Neuronal stem cell (in vitro differentiated cells): ENCODE results near the gene DHRS1.

Experiments used
- DNase-seq: peaks from one replicate; pipeline ENCODE4 v3.0.0-alpha.2; 2013; ENCODE audit warnings: low spot score
- H2AFZ ChIP-seq: one replicate; pipeline ENCODE4 v1.6.1; 2013; ENCODE audit warnings: mild to moderate bottlenecking, low read length, inconsistent platforms
- H2AK5ac ChIP-seq: 2 replicates; pipeline ENCODE4 v1.6.1; 2013; ENCODE audit warnings: low read depth, mild to moderate bottlenecking, inconsistent platforms, low read length, moderate library complexity, mixed read lengths
- H2BK120ac ChIP-seq: 2 replicates; pipeline ENCODE4 v1.6.1; 2013; ENCODE audit warnings: low read depth, mild to moderate bottlenecking, inconsistent platforms, low read length, moderate library complexity, mixed read lengths
- H2BK12ac ChIP-seq: one replicate; pipeline ENCODE4 v1.6.1; 2013; ENCODE audit warnings: low read length, inconsistent platforms
- H2BK15ac ChIP-seq: 2 replicates; pipeline ENCODE4 v1.6.1; 2013; ENCODE audit warnings: mild to moderate bottlenecking, low read length, inconsistent platforms, mixed read lengths
- H2BK5ac ChIP-seq: one replicate; pipeline ENCODE4 v1.6.1; 2013; ENCODE audit warnings: inconsistent platforms, mild to moderate bottlenecking, low read length, moderate library complexity
- H3K14ac ChIP-seq: one replicate; pipeline ENCODE4 v1.6.1; 2013; ENCODE audit warnings: low read length, inconsistent platforms
- H3K18ac ChIP-seq: 2 replicates; pipeline ENCODE4 v1.6.1; 2013; ENCODE audit warnings: low read length, inconsistent platforms
- H3K23ac ChIP-seq: 2 replicates; pipeline ENCODE4 v1.6.1; 2013; ENCODE audit warnings: low read depth, mild to moderate bottlenecking, mixed read lengths, low read length, inconsistent platforms; ENCODE audit not compliant: poor library complexity
- H3K27ac ChIP-seq: replicated peaks from 3 replicates; pipeline ENCODE4 v1.5.1; 2013; ENCODE audit warnings: low read length, inconsistent platforms
- H3K27me3 ChIP-seq, 3 experiments: 2 replicates each; pipeline ENCODE4 v1.6.1; 2013; ENCODE audit warnings: low read length in 3 of 3, mild to moderate bottlenecking in 2 of 3, inconsistent platforms in 1 of 3, low read depth in 1 of 3, mixed read lengths in 1 of 3, moderate library complexity in 1 of 3; ENCODE audit not compliant: control insufficient read depth in 3 of 3, insufficient read depth in 3 of 3
- H3K36me3 ChIP-seq, 2 donors: replicated peaks in 1 of 2; 2 replicates each; pipeline ENCODE4 v1.6.1; 2013; ENCODE audit warnings: low read length in 2 of 2; ENCODE audit not compliant: control insufficient read depth in 2 of 2, insufficient read depth in 2 of 2
- H3K4ac ChIP-seq: 2 replicates; pipeline ENCODE4 v1.6.1; 2013; ENCODE audit warnings: inconsistent platforms, mild to moderate bottlenecking, low read length, moderate library complexity
- H3K4me1 ChIP-seq, 2 donors: 1 replicate in 1 of 2; 2 replicates in 1 of 2; pipeline ENCODE4 v1.6.1; 2013; ENCODE audit warnings: low read length in 2 of 2, low read depth in 1 of 2; ENCODE audit not compliant: control insufficient read depth in 2 of 2, insufficient read depth in 1 of 2
- H3K4me2 ChIP-seq: one replicate; pipeline ENCODE4 v1.6.1; 2013; ENCODE audit warnings: mild to moderate bottlenecking, low read length, inconsistent platforms; ENCODE audit not compliant: insufficient read depth, poor library complexity, severe bottlenecking
- H3K4me3 ChIP-seq, 2 donors: 2 replicates each; pipeline ENCODE4 v1.5.1; 2013; ENCODE audit warnings: low read length in 2 of 2, mild to moderate bottlenecking in 2 of 2, inconsistent platforms in 1 of 2, moderate library complexity in 1 of 2
- H3K79me1 ChIP-seq: one replicate; pipeline ENCODE4 v1.6.1; 2013; ENCODE audit warnings: low read depth, mild to moderate bottlenecking, inconsistent platforms, low read length, moderate library complexity
- H3K9ac ChIP-seq: one replicate; pipeline ENCODE4 v1.6.1; 2013; ENCODE audit warnings: mild to moderate bottlenecking, low read depth, low read length, inconsistent platforms; ENCODE audit not compliant: poor library complexity
- H3K9me3 ChIP-seq, 2 donors: replicated peaks in 1 of 2; 2 replicates each; pipeline versions ENCODE3 to v1.6.1; 2013; ENCODE audit warnings: low read length in 2 of 2, mild to moderate bottlenecking in 2 of 2, inconsistent platforms in 1 of 2, low read depth in 1 of 2, mixed read lengths in 1 of 2, moderate library complexity in 1 of 2; ENCODE audit not compliant: control insufficient read depth in 2 of 2, insufficient read depth in 1 of 2
- H4K8ac ChIP-seq: one replicate; pipeline ENCODE4 v1.6.1; 2013; ENCODE audit warnings: low read depth, mild to moderate bottlenecking, inconsistent platforms, low read length, moderate library complexity
- H4K91ac ChIP-seq: one replicate; pipeline ENCODE4 v1.6.1; 2013; ENCODE audit warnings: low read length, low read depth, mild to moderate bottlenecking, inconsistent platforms; ENCODE audit not compliant: poor library complexity
- WGBS, 2 donors: extraction: QIAGEN DNeasy Blood & Tissue Kit; methylation state at CpG; one replicate each; pipeline ENCODE4 v1.1.7; 2013; ENCODE audit warnings: missing lambda C conversion rate in 2 of 2, mixed read lengths in 1 of 2; ENCODE audit not compliant: insufficient read length in 2 of 2, insufficient replicate concordance in 1 of 2; ENCODE audit errors: extremely low coverage in 2 of 2; 5-methylcytosine and 5-hydroxymethylcytosine counted together

DHRS1 gene

GRCh38 chr14:24316597-24316950 lies 17.0 kb upstream of the DHRS1 start:
- Histone ChIP-seq H3K4me2 (no peak overlapping the region), H2BK5ac (no peak overlapping the region), H3K18ac (peak overlapping the region; percentile 51), H3K14ac (no peak overlapping the region), H2AFZ (no peak overlapping the region), H3K23ac (peak overlapping the region; percentile 27), H2BK120ac (no peak overlapping the region), H3K27me3 (peaks cover 0 to 19% (median 19%) of the 10 kb centered on the region in 3 experiments), H4K91ac (no peak overlapping the region), H2BK12ac (no peak overlapping the region), H3K9me3 (peaks cover 0 to 7% of the 10 kb centered on the region in 2 donors), H2BK15ac (no peak overlapping the region), H2AK5ac (peak overlapping the region; percentile 47), H3K4me1 (peaks cover under 1 to 2% of the 10 kb centered on the region in 2 donors), H4K8ac (no peak overlapping the region), H3K9ac (no peak overlapping the region), H3K27ac (no peak overlapping the region), H3K4me3 (peak overlapping the region in 1 of 2 donors; percentile 19), H3K36me3 (peaks cover 4% of the 10 kb centered on the region in 2 donors), H3K79me1 (no peaks in the 10 kb centered on the region), H3K4ac (no peak overlapping the region)
- WGBS, 2 donors: 100% methylated on average over 4 of the region's 18 CpGs; no CpG with 5 or more reads in 1 of the 2 donors
- DNase-seq: no peak

GRCh38 chr14:24315807-24316596 lies 16.4 kb upstream of the DHRS1 start:
- no CpG with 5 or more reads among the region's 70 CpGs for WGBS, 2 donors

DNA sequence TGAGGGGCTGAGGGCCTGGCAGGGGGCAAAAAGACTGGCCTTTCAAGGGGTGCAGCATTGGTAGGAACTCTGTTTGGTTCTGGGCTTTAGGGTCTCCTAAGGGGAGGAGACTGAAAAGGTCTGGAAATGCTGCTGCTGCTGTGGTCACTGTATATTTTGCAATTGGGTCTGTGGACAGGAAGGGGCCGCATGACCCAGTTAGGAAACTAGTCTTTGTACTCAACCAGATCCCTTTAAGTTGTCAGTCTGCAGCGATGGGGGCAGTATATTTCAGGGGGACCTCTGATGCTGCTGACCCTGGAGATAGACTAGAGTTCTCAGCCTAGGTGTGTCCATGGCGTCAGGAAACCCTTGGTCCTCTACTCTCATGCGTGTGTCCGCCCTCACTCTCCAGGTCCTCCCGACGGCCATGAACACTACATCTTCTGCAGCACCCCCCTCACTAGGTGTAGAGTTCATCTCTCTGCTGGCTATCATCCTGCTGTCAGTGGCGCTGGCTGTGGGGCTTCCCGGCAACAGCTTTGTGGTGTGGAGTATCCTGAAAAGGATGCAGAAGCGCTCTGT lies 15.7 kb upstream of the DHRS1 start:
- no peak for DNase-seq
- Histone ChIP-seq H2BK15ac (no peak overlapping the region), H3K4me3 (no peak overlapping the region), H2BK12ac (no peak overlapping the region), H3K27me3 (peaks cover 0 to 19% (median 15%) of the 10 kb centered on the region in 3 experiments), H3K4me2 (no peak overlapping the region), H2BK120ac (no peak overlapping the region), H2BK5ac (no peak overlapping the region), H3K18ac (no peak overlapping the region), H3K9ac (no peak overlapping the region), H4K8ac (no peak overlapping the region), H3K36me3 (peaks cover 4 to 8% of the 10 kb centered on the region in 2 donors), H3K23ac (peak overlapping the region; percentile 29), H2AFZ (no peak overlapping the region), H2AK5ac (peak overlapping the region; percentile 47), H4K91ac (no peak overlapping the region), H3K4me1 (no peaks in the 10 kb centered on the region), H3K14ac (peak overlapping the region; percentile 40), H3K27ac (no peak overlapping the region), H3K79me1 (no peaks in the 10 kb centered on the region), H3K9me3 (peaks cover 0 to 7% of the 10 kb centered on the region in 2 donors), H3K4ac (no peak overlapping the region)
- no CpG with 5 or more reads among the region's 10 CpGs for whole genome bisulfite sequencing, 2 donors

More at GRCh38 chr14:24315807-24316596, 16.4 kb upstream of the DHRS1 start:
- Histone ChIP-seq H2BK5ac (no peak overlapping the region), H3K14ac (no peak overlapping the region), H3K27me3 (peaks cover 0 to 19% (median 17%) of the 10 kb centered on the region in 3 experiments), H2BK15ac (no peak overlapping the region), H3K9me3 (peaks cover 0 to 7% of the 10 kb centered on the region in 2 donors), H3K23ac (peak overlapping the region; percentile 29), H3K4me3 (peak overlapping the region in 1 of 2 donors; percentile 19), H3K18ac (no peak overlapping the region), H3K4me2 (no peak overlapping the region), H2AK5ac (peak overlapping the region; percentile 47), H2BK12ac (no peak overlapping the region), H2AFZ (no peak overlapping the region), H3K4ac (no peak overlapping the region), H3K27ac (no peak overlapping the region), H4K91ac (no peak overlapping the region), H2BK120ac (no peak overlapping the region), H3K36me3 (peaks cover 4 to 5% of the 10 kb centered on the region in 2 donors), H3K79me1 (no peaks in the 10 kb centered on the region), H3K4me1 (no peaks in the 10 kb centered on the region), H3K9ac (no peak overlapping the region), H4K8ac (no peak overlapping the region)
- DNase-seq: no peak
